SK-N-SH (cell line): ENCODE measurements around the gene BAIAP2. TPM values are rescaled to one million over a fixed set of nuclear protein-coding genes. Genes with fewer than 3 reads are reported as not detected.
A peak's percentile ranks its signal among the peaks of the same experiment; 100 is the strongest.

Source experiments
- CTCF ChIA-PET: fragments of 300-600, 350-600 bp; formaldehyde crosslinking; extraction: SDS; loops from one replicate; lab custom pipeline; 2021; lab: Yijun Ruan, JAX
- POLR2A ChIA-PET: fragments of 350-600 bp; sonication (Branson Sonifier 250); formaldehyde crosslinking; extraction: SDS; loops from one replicate; lab custom pipeline; 2020; ENCODE audit warnings: antibody characterized with exemption, inconsistent platforms; lab: Yijun Ruan, JAX
- DNase-seq: peaks from one replicate; pipeline ENCODE4 v3.0.0; 2012
- H2AFZ ChIP-seq: fragments of 200-600 bp; sonication (generic); 2 replicates; pipeline ENCODE4 v1.8.1; 2016; ENCODE audit warnings: antibody characterized with exemption, mild to moderate bottlenecking, low read depth
- H3F3A ChIP-seq: fragments of 200-600 bp; sonication (generic); replicated peaks from 2 replicates; pipeline ENCODE3; 2016; ENCODE audit warnings: antibody characterized with exemption, mild to moderate bottlenecking; ENCODE audit not compliant: insufficient read depth
- H3K27ac ChIP-seq, 2 experiments: fragments of 200-500 bp in 1 of 2; fragments of 200-600 bp in 1 of 2; sonication (Bioruptor generic) in 1 of 2; sonication (generic), shearing (Covaris generic) in 1 of 2; 2 replicates each; pipeline versions ENCODE4 v1.5.1 to v1.6.1; 2014 to 2016; ENCODE audit warnings: low read depth in 2 of 2, inconsistent platforms in 1 of 2, low read length in 1 of 2, mild to moderate bottlenecking in 1 of 2, mixed read lengths in 1 of 2
- H3K27me3 ChIP-seq: fragments of 200-600 bp; sonication (generic), shearing (Covaris generic); 2 replicates; pipeline ENCODE4 v1.6.1; 2016; ENCODE audit warnings: mixed run types; ENCODE audit not compliant: insufficient read depth
- H3K36me3 ChIP-seq, 2 experiments: fragments of 200-500 bp in 1 of 2; fragments of 200-600 bp in 1 of 2; sonication (Bioruptor generic) in 1 of 2; sonication (generic) in 1 of 2; replicated peaks in 1 of 2; 2 replicates each; pipeline versions ENCODE3 to v1.5.1; 2014 to 2016; ENCODE audit warnings: low read length in 1 of 2, mild to moderate bottlenecking in 1 of 2; ENCODE audit not compliant: insufficient read depth in 2 of 2, control insufficient read depth in 1 of 2
- H3K4me1 ChIP-seq, 2 experiments: fragments of 200-500 bp in 1 of 2; fragments of 200-600 bp in 1 of 2; sonication (Bioruptor generic) in 1 of 2; sonication (generic), shearing (Covaris generic) in 1 of 2; 2 replicates each; pipeline versions ENCODE4 v1.5.1 to v1.6.1; 2014 to 2016; ENCODE audit warnings: low read depth in 1 of 2, low read length in 1 of 2, mixed run types in 1 of 2; ENCODE audit not compliant: insufficient read depth in 2 of 2, control insufficient read depth in 1 of 2
- H3K4me2 ChIP-seq: fragments of 200-600 bp; sonication (generic), shearing (Covaris generic); 2 replicates; pipeline ENCODE4 v1.6.1; 2017; ENCODE audit warnings: mixed run types
- H3K4me3 ChIP-seq, 2 experiments: fragments of 200-500 bp in 1 of 2; fragments of 200-600 bp in 1 of 2; sonication (Bioruptor generic) in 1 of 2; sonication (generic), shearing (Covaris generic) in 1 of 2; 2 replicates each; pipeline versions ENCODE4 v1.5.1 to v1.8.1; 2014 to 2016; ENCODE audit warnings: low read depth in 2 of 2, inconsistent platforms in 1 of 2, low read length in 1 of 2, mild to moderate bottlenecking in 1 of 2, mixed read lengths in 1 of 2, moderate library complexity in 1 of 2
- H3K79me2 ChIP-seq: fragments of 200-600 bp; sonication (generic); 2 replicates; pipeline ENCODE4 v1.8.1; 2017; ENCODE audit warnings: mild to moderate bottlenecking; ENCODE audit not compliant: insufficient read depth
- H3K9ac ChIP-seq: fragments of 200-600 bp; sonication (generic); 2 replicates; pipeline ENCODE4 v1.6.1; 2017; ENCODE audit warnings: mixed run types
- H3K9me2 ChIP-seq: fragments of 200-600 bp; sonication (generic); 2 replicates; pipeline ENCODE4 v1.6.1; 2017; ENCODE audit warnings: mixed run types
- H3K9me3 ChIP-seq: fragments of 200-600 bp; sonication (generic); 2 replicates; pipeline ENCODE4 v1.6.1; 2017; ENCODE audit warnings: mixed run types, mild to moderate bottlenecking, moderate library complexity
- H4K20me1 ChIP-seq: fragments of 200-600 bp; sonication (generic); 2 replicates; pipeline ENCODE4 v1.6.1; 2017; ENCODE audit warnings: mild to moderate bottlenecking, mixed run types; ENCODE audit not compliant: insufficient read depth
- CHD2 ChIP-seq: fragments of 150-350 bp; IDR thresholded peaks from 2 replicates; pipeline ENCODE4 v1.6.1; 2018; ENCODE audit warnings: low read length; ENCODE audit not compliant: partially characterized antibody
- ELF1 ChIP-seq: IDR thresholded peaks from 2 replicates; pipeline ENCODE4 v1.4.0; 2012
- FOSL2 ChIP-seq: IDR thresholded peaks from 2 replicates; pipeline ENCODE4 v1.4.0; 2012; ENCODE audit warnings: low read depth, mild to moderate bottlenecking, moderate library complexity, borderline replicate concordance
- FOXM1 ChIP-seq: IDR thresholded peaks from 2 replicates; pipeline ENCODE4 v1.4.0; 2012; ENCODE audit warnings: low read depth, mild to moderate bottlenecking
- GABPA ChIP-seq: IDR thresholded peaks from 2 replicates; pipeline ENCODE4 v1.4.0; 2012; ENCODE audit warnings: low read depth, mild to moderate bottlenecking
- JUND ChIP-seq: IDR thresholded peaks from 2 replicates; pipeline ENCODE4 v1.4.0; 2012
- MAX ChIP-seq: IDR thresholded peaks from 2 replicates; pipeline ENCODE4 v1.4.0; 2012; ENCODE audit warnings: low read depth
- MEF2A ChIP-seq: IDR thresholded peaks from 2 replicates; pipeline ENCODE4 v1.4.0; 2012; ENCODE audit warnings: low read depth, borderline replicate concordance
- MXI1 ChIP-seq: IDR thresholded peaks from 2 replicates; pipeline ENCODE4 v1.6.1; 2012; ENCODE audit warnings: mild to moderate bottlenecking, low read depth, low read length, improper control_type of control experiment
- NRF1 ChIP-seq: IDR thresholded peaks from 2 replicates; pipeline ENCODE4 v1.6.1; 2012; ENCODE audit warnings: low read depth, mild to moderate bottlenecking, low read length
- PBX3 ChIP-seq: IDR thresholded peaks from 2 replicates; pipeline ENCODE4; 2012
- POLR2AphosphoS5 ChIP-seq: IDR thresholded peaks from 2 replicates; pipeline ENCODE4 v1.6.1; 2012; ENCODE audit warnings: low read depth, low read length
- RAD21 ChIP-seq: IDR thresholded peaks from 2 replicates; pipeline ENCODE4 v1.6.1; 2012; ENCODE audit warnings: mild to moderate bottlenecking, low read length
- RCOR1 ChIP-seq: fragments of 150-350 bp; IDR thresholded peaks from 2 replicates; pipeline ENCODE4 v1.6.1; 2017; ENCODE audit warnings: antibody characterized with exemption, low read length
- REST ChIP-seq: IDR thresholded peaks from 2 replicates; pipeline ENCODE4 v1.6.1; 2012; ENCODE audit warnings: mild to moderate bottlenecking, low read depth, low read length, moderate library complexity
- RFX5 ChIP-seq: IDR thresholded peaks from 2 replicates; pipeline ENCODE4 v1.6.1; 2012; ENCODE audit warnings: mild to moderate bottlenecking, improper control_type of control experiment, low read length
- RXRA ChIP-seq: IDR thresholded peaks from 2 replicates; pipeline ENCODE4 v1.4.0; 2012; ENCODE audit warnings: low read depth, mild to moderate bottlenecking, borderline replicate concordance
- SMC3 ChIP-seq: IDR thresholded peaks from 2 replicates; pipeline ENCODE4 v1.6.1; 2012; ENCODE audit warnings: low read depth, low read length, improper control_type of control experiment
- YY1 ChIP-seq: IDR thresholded peaks from 2 replicates; pipeline ENCODE4 v1.4.0; 2012; ENCODE audit warnings: low read depth, mild to moderate bottlenecking
- ZBTB33 ChIP-seq: IDR thresholded peaks from 2 replicates; pipeline ENCODE4 v1.4.0; 2012; ENCODE audit warnings: low read depth, borderline replicate concordance
- WGBS: methylation state at CpG from one replicate; pipeline ENCODE4 v1.1.6; 2017; ENCODE audit warnings: low lambda C conversion rate; 5-methylcytosine and 5-hydroxymethylcytosine counted together
- polyA plus RNA-seq, 3 experiments: library from polyadenylated mRNA; depleted of rRNA; stranded (reverse); fragments of >200 nt; gene quantifications; 2 replicates each; pipeline ENCODE4 v1.2.3, GENCODE V29; 2012

The BAIAP2 gene
- polyA plus RNA-seq, 1 of the 3 experiments (the other 2 are of a cell fraction): 19.8 TPM

- CTCF ChIA-PET: interaction anchor here (1.0 to 7.4 kb wide), 10 partner anchors 10 to 50 kb away, joined by 3 to 63 read pairs (median 7); no protein-coding TSS in a partner anchor
- 0 out of 2 replicates have a peak, but pooled peaks cover 7% of the 10 kb centered on the region for H4K20me1 ChIP-seq
- POLR2A ChIA-PET: interaction anchor here (1.3 to 1.5 kb wide), 4 partner anchors 11 to 55 kb away, joined by 4 to 22 read pairs (median 5); no protein-coding TSS in a partner anchor
Observed at GRCh38 chr17:81075307-81075706, 40.4 kb downstream of the BAIAP2 start.

GRCh38 chr17:81076141-81076679 lies 41.3 kb downstream of the BAIAP2 start:
- Histone ChIP-seq H3K79me2 (no peaks in the 10 kb centered on the region), H3K36me3 (no peaks in the 10 kb centered on the region), H4K20me1 (0 out of 2 replicates have a peak, but pooled peaks cover 6% of the 10 kb centered on the region), H3K9ac (no peak overlapping the region), H3K4me1 (peaks cover 0 to 33% of the 10 kb centered on the region in 2 experiments; a peak in 1 of 4 replicates), H2AFZ (no peak overlapping the region), H3K9me2 (no peaks in the 10 kb centered on the region), H3K4me3 (no peak overlapping the region), H3K27ac (peak overlapping the region in 1 of 2 experiments; percentile 85; a peak in 2 of 4 replicates), H3K4me2 (no peak overlapping the region), H3F3A (no peaks in the 10 kb centered on the region), H3K27me3 (no peaks in the 10 kb centered on the region), H3K9me3 (no peaks in the 10 kb centered on the region)
- ChIA-PET POLR2A (interaction anchor here (0.6 to 2.0 kb wide), 14 partner anchors 9 to 476 kb away, joined by 3 to 22 read pairs (median 4); partner anchors contain the start of genes FAAP100, NDUFAF8 and TEPSIN), CTCF (interaction anchor here (0.9 to 7.4 kb wide), 14 partner anchors 11 to 124 kb away, joined by 3 to 63 read pairs (median 6); no protein-coding TSS in a partner anchor)
- WGBS: 71% methylated on average over 14 of the region's 14 CpGs
- DNase-seq: peak; percentile 93
- TF ChIP-seq REST (no peak), RFX5 (no peak), NRF1 (no peak), SMC3 (no peak), RCOR1 (peak; percentile 79), ELF1 (no peak), MEF2A (no peak), FOXM1 (no peak), RAD21 (no peak), POLR2AphosphoS5 (no peak), PBX3 (no peak), RXRA (no peak), MXI1 (peak; percentile 84; the same call in 1 of the 2 replicates), GABPA (no peak), JUND (no peak)

More at GRCh38 chr17:81075307-81075706, 40.4 kb downstream of the BAIAP2 start:
- TF ChIP-seq FOSL2: no peak
- no peak for TF ChIP-seq ZBTB33
- no peak for TF ChIP-seq CHD2
- no peak for TF ChIP-seq YY1
- TF ChIP-seq MAX: no peak
- Histone ChIP-seq H2AFZ (no peak overlapping the region), H3K4me3 (no peak overlapping the region), H3K9ac (no peak overlapping the region), H3K27ac (peak overlapping the region in 1 of 2 experiments; percentile 85; a peak in 2 of 4 replicates), H3F3A (no peaks in the 10 kb centered on the region), H3K4me1 (peaks cover 0 to 29% of the 10 kb centered on the region in 2 experiments; a peak in 1 of 4 replicates), H3K4me2 (no peak overlapping the region), H3K79me2 (no peaks in the 10 kb centered on the region), H3K9me3 (no peaks in the 10 kb centered on the region), H3K9me2 (no peaks in the 10 kb centered on the region), H3K27me3 (no peaks in the 10 kb centered on the region), H3K36me3 (no peaks in the 10 kb centered on the region)
- WGBS: 96% methylated on average over 17 of the region's 17 CpGs
- no peak for DNase-seq
